Stimulated activated naive CD8-positive, alpha-beta T cell treated with anti-CD3 and anti-CD28 coated beads, Interleukin-15, amount 100 ng/mL, for 72 hours (primary cell): ENCODE measurements around the gene TMCO4.

ENCODE experiments used
- ATAC-seq: fragments of 150-1000 bp; cut with Tn5 transposase; 2 replicates; pipeline ENCODE4 v1.10.0; 2021; ENCODE audit warnings: mild to moderate bottlenecking, moderate library complexity
- DNase-seq, 2 donors: peaks; one replicate each; pipeline ENCODE4 v3.0.0; 2021 to 2022
- H3K27ac Mint-ChIP-seq, 2 donors: one replicate each; pipeline ENCODE4 v1.8.0; 2022; ENCODE audit warnings: mild to moderate bottlenecking in 2 of 2, mixed read lengths in 2 of 2, moderate library complexity in 2 of 2
- H3K27me3 Mint-ChIP-seq: one replicate; pipeline ENCODE4 v1.8.0; 2022; ENCODE audit warnings: mixed read lengths
- H3K4me1 Mint-ChIP-seq: one replicate; pipeline ENCODE4 v1.8.0; 2022; ENCODE audit warnings: mild to moderate bottlenecking, mixed read lengths
- H3K4me3 Mint-ChIP-seq, 2 donors: one replicate each; pipeline ENCODE4 v1.8.0; 2022; ENCODE audit warnings: mild to moderate bottlenecking in 2 of 2, mixed read lengths in 2 of 2, moderate library complexity in 1 of 2
- H3K9me3 Mint-ChIP-seq, 2 donors: one replicate each; pipeline ENCODE4 v1.8.0; 2022; ENCODE audit warnings: mixed read lengths in 2 of 2

TMCO4 gene

GRCh38 chr1:19750882-19751276, 48.8 kb downstream of the TMCO4 start:
- Mint-ChIP-seq H3K9me3 (no peaks in the 10 kb centered on the region), H3K27me3 (no peaks in the 10 kb centered on the region), H3K4me3 (no peak overlapping the region), H3K4me1 (no peaks in the 10 kb centered on the region), H3K27ac (no peak overlapping the region)
- no peak for ATAC-seq
- no peak for DNase-seq

GRCh38 chr1:19750101-19750881, 49.4 kb downstream of the TMCO4 start:
- no peaks in the 10 kb centered on the region for H3K4me1 Mint-ChIP-seq
- no peak overlapping the region for H3K27ac Mint-ChIP-seq
- H3K4me3 Mint-ChIP-seq: no peak overlapping the region
- DNase-seq (no peak), ATAC-seq (no peak)
- H3K9me3 Mint-ChIP-seq: no peaks in the 10 kb centered on the region
- H3K27me3 Mint-ChIP-seq: no peaks in the 10 kb centered on the region

GRCh38 chr1:19749685-19750084, 50.0 kb downstream of the TMCO4 start:
- ATAC-seq (no peak), DNase-seq (no peak)
- H3K27ac Mint-ChIP-seq: no peak overlapping the region
- no peak overlapping the region for H3K4me3 Mint-ChIP-seq
- H3K4me1 Mint-ChIP-seq: no peaks in the 10 kb centered on the region
- no peaks in the 10 kb centered on the region for H3K9me3 Mint-ChIP-seq
- H3K27me3 Mint-ChIP-seq: no peaks in the 10 kb centered on the region

GRCh38 chr1:19747761-19748160, 52.0 kb downstream of the TMCO4 start:
- ATAC-seq: no peak
- no peak overlapping the region for H3K27ac Mint-ChIP-seq

GRCh38 chr1:19744886-19745285, 54.8 kb downstream of the TMCO4 start:
- Mint-ChIP-seq H3K4me1 (no peaks in the 10 kb centered on the region), H3K27me3 (no peaks in the 10 kb centered on the region), H3K4me3 (no peak overlapping the region), H3K27ac (no peak overlapping the region), H3K9me3 (peaks cover 0 to 2% of the 10 kb centered on the region in 2 donors)
- no peak for ATAC-seq
- no peak for DNase-seq

More at GRCh38 chr1:19747761-19748160, 52.0 kb downstream of the TMCO4 start:
- Mint-ChIP-seq H3K4me1 (no peaks in the 10 kb centered on the region), H3K4me3 (no peak overlapping the region), H3K9me3 (no peaks in the 10 kb centered on the region), H3K27me3 (no peaks in the 10 kb centered on the region)
- no peak for DNase-seq

- Mint-ChIP-seq H3K27ac (no peak overlapping the region), H3K4me3 (no peak overlapping the region), H3K9me3 (peaks cover 0 to 8% of the 10 kb centered on the region in 2 donors), H3K27me3 (no peaks in the 10 kb centered on the region), H3K4me1 (no peaks in the 10 kb centered on the region)
- ATAC-seq: no peak
- no peak for DNase-seq
Observed at GRCh38 chr1:19744335-19744743, 55.4 kb downstream of the TMCO4 start.

GRCh38 chr1:19743793-19744192, 55.9 kb downstream of the TMCO4 start:
- no peak overlapping the region for H3K4me3 Mint-ChIP-seq

GRCh38 chr1:19743180-19743579, 56.5 kb downstream of the TMCO4 start:
- ATAC-seq (no peak), DNase-seq (no peak)
- Mint-ChIP-seq H3K4me3 (no peak overlapping the region), H3K27ac (no peak overlapping the region), H3K4me1 (no peaks in the 10 kb centered on the region), H3K9me3 (peaks cover 0 to 8% of the 10 kb centered on the region in 2 donors), H3K27me3 (no peaks in the 10 kb centered on the region)

More at GRCh38 chr1:19743793-19744192, 55.9 kb downstream of the TMCO4 start:
- no peaks in the 10 kb centered on the region for H3K4me1 Mint-ChIP-seq
- DNase-seq (no peak), ATAC-seq (no peak)
- H3K27me3 Mint-ChIP-seq: no peaks in the 10 kb centered on the region
- H3K9me3 Mint-ChIP-seq: peaks cover 0 to 8% of the 10 kb centered on the region in 2 donors
- no peak overlapping the region for H3K27ac Mint-ChIP-seq

GRCh38 chr1:19739628-19740027, 60.1 kb downstream of the TMCO4 start:
- H3K27me3 Mint-ChIP-seq: no peaks in the 10 kb centered on the region
- H3K27ac Mint-ChIP-seq: no peak overlapping the region
- DNase-seq (no peak), ATAC-seq (no peak)
- no peak overlapping the region for H3K4me3 Mint-ChIP-seq
- H3K9me3 Mint-ChIP-seq: peaks cover 0 to 8% of the 10 kb centered on the region in 2 donors
- no peaks in the 10 kb centered on the region for H3K4me1 Mint-ChIP-seq

GRCh38 chr1:19738669-19739068, 61.0 kb downstream of the TMCO4 start:
- DNase-seq (no peak), ATAC-seq (no peak)
- Mint-ChIP-seq H3K27ac (peak overlapping the region in 1 of 2 donors; percentile 16), H3K9me3 (peaks cover 0 to 8% of the 10 kb centered on the region in 2 donors), H3K27me3 (no peaks in the 10 kb centered on the region), H3K4me1 (no peaks in the 10 kb centered on the region), H3K4me3 (no peak overlapping the region)

- Mint-ChIP-seq H3K27ac (no peak overlapping the region), H3K27me3 (no peaks in the 10 kb centered on the region), H3K9me3 (peaks cover 0 to 8% of the 10 kb centered on the region in 2 donors), H3K4me1 (no peaks in the 10 kb centered on the region), H3K4me3 (no peak overlapping the region)
- no peak for ATAC-seq
- no peak for DNase-seq
Observed at GRCh38 chr1:19738076-19738475, 61.6 kb downstream of the TMCO4 start.

GRCh38 chr1:19737104-19737825, 62.5 kb downstream of the TMCO4 start:
- no peak overlapping the region for H3K27ac Mint-ChIP-seq
- H3K9me3 Mint-ChIP-seq: peaks cover 0 to 8% of the 10 kb centered on the region in 2 donors
- no peak overlapping the region for H3K4me3 Mint-ChIP-seq
- no peaks in the 10 kb centered on the region for H3K4me1 Mint-ChIP-seq
- no peak for DNase-seq
- H3K27me3 Mint-ChIP-seq: no peaks in the 10 kb centered on the region
- ATAC-seq: no peak

GRCh38 chr1:19735440-19736127, 64.1 kb downstream of the TMCO4 start:
- H3K4me3 Mint-ChIP-seq: no peak overlapping the region
- H3K4me1 Mint-ChIP-seq: no peaks in the 10 kb centered on the region
- no peak for DNase-seq
- peaks cover 2 to 19% of the 10 kb centered on the region in 2 donors for H3K9me3 Mint-ChIP-seq
- H3K27ac Mint-ChIP-seq: peak overlapping the region in 1 of 2 donors; percentile 43
- H3K27me3 Mint-ChIP-seq: no peaks in the 10 kb centered on the region
- ATAC-seq: no peak

GRCh38 chr1:19734472-19734999, 65.2 kb downstream of the TMCO4 start:
- Mint-ChIP-seq H3K4me3 (no peak overlapping the region), H3K27me3 (no peaks in the 10 kb centered on the region), H3K4me1 (no peaks in the 10 kb centered on the region), H3K9me3 (peaks cover 5 to 19% of the 10 kb centered on the region in 2 donors), H3K27ac (no peak overlapping the region)
- DNase-seq: no peak
- no peak for ATAC-seq

GRCh38 chr1:19734056-19734455, 65.7 kb downstream of the TMCO4 start:
- Mint-ChIP-seq H3K9me3 (peaks cover 5 to 17% of the 10 kb centered on the region in 2 donors), H3K27me3 (no peaks in the 10 kb centered on the region), H3K27ac (no peak overlapping the region), H3K4me1 (no peaks in the 10 kb centered on the region), H3K4me3 (no peak overlapping the region)
- ATAC-seq (no peak), DNase-seq (no peak)
